ENCODE results near the gene DLK1. TPM values are rescaled to one million over a fixed set of nuclear protein-coding genes. Genes with fewer than 3 reads are reported as not detected.

Gene DLK1
- total RNA-seq, 1 donor from 2014 or later, result 1.3 TPM

- Mint-ChIP-seq H3K4me1 (ENCODE audit: unreplicated experiment) (peaks cover under 1% of the 10 kb centered on the region), H3K9me3 (ENCODE audit: unreplicated experiment) (no peaks in the 10 kb centered on the region), H3K27me3 (ENCODE audit: unreplicated experiment) (peaks cover 4% of the 10 kb centered on the region), H3K27ac (ENCODE audit: unreplicated experiment) (no peak overlapping the region), H3K4me3 (ENCODE audit: unreplicated experiment) (no peak overlapping the region), H3K36me3 (ENCODE audit: low read depth, unreplicated experiment) (no peaks in the 10 kb centered on the region)
- DNase-seq (ENCODE audit: low spot score), result no peak
- TF ChIP-seq CTCF (IDR thresholded peaks at IDR 0.05; ENCODE audit: unreplicated experiment), result no peak
Measured at GRCh38 chr14:100765296-100765695, 38.6 kb downstream of the DLK1 start.

- no peak overlapping the region for H3K4me3 Mint-ChIP-seq (ENCODE audit: unreplicated experiment)
- no peaks in the 10 kb centered on the region for H3K9me3 Mint-ChIP-seq (ENCODE audit: unreplicated experiment)
- H3K27ac Mint-ChIP-seq (ENCODE audit: unreplicated experiment), result no peak overlapping the region
- no peak for TF ChIP-seq CTCF (IDR thresholded peaks at IDR 0.05; ENCODE audit: unreplicated experiment)
- peaks cover 5% of the 10 kb centered on the region for H3K4me1 Mint-ChIP-seq (ENCODE audit: unreplicated experiment)
- peaks cover 4% of the 10 kb centered on the region for H3K27me3 Mint-ChIP-seq (ENCODE audit: unreplicated experiment)
- no peak for DNase-seq (ENCODE audit: low spot score)
- H3K36me3 Mint-ChIP-seq (ENCODE audit: low read depth, unreplicated experiment), result no peaks in the 10 kb centered on the region
Measured at GRCh38 chr14:100765991-100766390, 39.3 kb downstream of the DLK1 start.

- no peak for TF ChIP-seq CTCF (IDR thresholded peaks at IDR 0.05; ENCODE audit: unreplicated experiment)
- Mint-ChIP-seq H3K4me1 (ENCODE audit: unreplicated experiment) (peaks cover 11% of the 10 kb centered on the region), H3K9me3 (ENCODE audit: unreplicated experiment) (peaks cover 6% of the 10 kb centered on the region), H3K4me3 (ENCODE audit: unreplicated experiment) (no peak overlapping the region), H3K27ac (ENCODE audit: unreplicated experiment) (no peak overlapping the region), H3K36me3 (ENCODE audit: low read depth, unreplicated experiment) (peaks cover 8% of the 10 kb centered on the region), H3K27me3 (ENCODE audit: unreplicated experiment) (peaks cover 4% of the 10 kb centered on the region)
- DNase-seq (ENCODE audit: low spot score), result no peak
Measured at GRCh38 chr14:100767003-100767787, 40.5 kb downstream of the DLK1 start.

- no peak for DNase-seq (ENCODE audit: low spot score)
- peaks cover 8% of the 10 kb centered on the region for H3K36me3 Mint-ChIP-seq (ENCODE audit: low read depth, unreplicated experiment)
- peaks cover 11% of the 10 kb centered on the region for H3K4me1 Mint-ChIP-seq (ENCODE audit: unreplicated experiment)
- H3K9me3 Mint-ChIP-seq (ENCODE audit: unreplicated experiment), result peaks cover 6% of the 10 kb centered on the region
- TF ChIP-seq CTCF (IDR thresholded peaks at IDR 0.05; ENCODE audit: unreplicated experiment), result no peak
- no peak overlapping the region for H3K27ac Mint-ChIP-seq (ENCODE audit: unreplicated experiment)
- no peak overlapping the region for H3K4me3 Mint-ChIP-seq (ENCODE audit: unreplicated experiment)
- peaks cover 4% of the 10 kb centered on the region for H3K27me3 Mint-ChIP-seq (ENCODE audit: unreplicated experiment)
Measured at GRCh38 chr14:100767788-100768536, 41.3 kb downstream of the DLK1 start.
